GM23338 (cell line): Measurements from ENCODE around the gene LY86. TPM values are rescaled to one million over a fixed set of nuclear protein-coding genes. Genes with fewer than 3 reads are reported as not detected.

Experiments used
- ATAC-seq: fragments of 200-7000 bp; cut with Tn5 transposase; 3 replicates; pipeline ENCODE4 v1.9.1; 2020
- DNase-seq: peaks from one replicate; pipeline ENCODE4 v3.0.0-alpha.2; 2015; ENCODE audit warnings: low spot score
- H2AFZ ChIP-seq: fragments of 200-600 bp; sonication (generic); 2 replicates; pipeline ENCODE4 v1.8.0; 2016; ENCODE audit warnings: antibody characterized with exemption, mild to moderate bottlenecking, moderate library complexity
- H3F3A ChIP-seq: fragments of 200-600 bp; sonication (generic); replicated peaks from 2 replicates; pipeline ENCODE4 v1.8.0; 2017; ENCODE audit warnings: antibody characterized with exemption, mixed run types, low read depth
- H3K27ac ChIP-seq: fragments of 200-600 bp; sonication (generic); 2 replicates; pipeline ENCODE4 v1.6.1; 2016; ENCODE audit warnings: low read depth
- H3K27me3 ChIP-seq: fragments of 200-600 bp; sonication (generic); 2 replicates; pipeline ENCODE4 v1.8.0; 2016; ENCODE audit warnings: mild to moderate bottlenecking, mixed run types, moderate library complexity; ENCODE audit not compliant: insufficient read depth
- H3K36me3 ChIP-seq: fragments of 200-600 bp; sonication (generic); 2 replicates; pipeline ENCODE4 v1.8.0; 2016; ENCODE audit warnings: mild to moderate bottlenecking; ENCODE audit not compliant: insufficient read depth
- H3K4me1 ChIP-seq: fragments of 200-600 bp; sonication (generic); 2 replicates; pipeline ENCODE4 v1.8.0; 2016; ENCODE audit warnings: mild to moderate bottlenecking, moderate library complexity; ENCODE audit not compliant: insufficient read depth
- H3K4me2 ChIP-seq: fragments of 200-600 bp; sonication (generic); 2 replicates; pipeline ENCODE4 v1.7.1; 2017; ENCODE audit warnings: mixed run types
- H3K4me3 ChIP-seq: fragments of 200-600 bp; sonication (generic); 2 replicates; pipeline ENCODE4 v1.6.1; 2016; ENCODE audit warnings: mixed run types
- H3K79me2 ChIP-seq: fragments of 200-600 bp; sonication (generic); replicated peaks from 2 replicates; pipeline ENCODE4 v1.8.0; 2017; ENCODE audit warnings: mild to moderate bottlenecking; ENCODE audit not compliant: insufficient read depth
- H3K9me2 ChIP-seq: fragments of 200-600 bp; sonication (generic); 2 replicates; pipeline ENCODE4 v1.8.0; 2017; ENCODE audit not compliant: insufficient read depth
- H4K20me1 ChIP-seq: fragments of 200-600 bp; sonication (generic); replicated peaks from 2 replicates; pipeline ENCODE4 v1.8.0; 2017; ENCODE audit warnings: mild to moderate bottlenecking; ENCODE audit not compliant: insufficient read depth
- H3K27ac Mint-ChIP-seq: 2 replicates; pipeline ENCODE4 v1.8.0; 2020; ENCODE audit warnings: inconsistent platforms, mild to moderate bottlenecking, moderate library complexity, mixed read lengths
- H3K27me3 Mint-ChIP-seq: 3 replicates; pipeline ENCODE4 v1.8.0; 2022; ENCODE audit warnings: low read depth, mild to moderate bottlenecking, moderate library complexity, mixed read lengths, inconsistent platforms; ENCODE audit not compliant: insufficient read depth, poor library complexity
- H3K36me3 Mint-ChIP-seq: 3 replicates; pipeline ENCODE4 v1.8.0; 2021; ENCODE audit warnings: low read depth, mild to moderate bottlenecking, inconsistent platforms, moderate library complexity, mixed read lengths
- H3K4me1 Mint-ChIP-seq: 3 replicates; pipeline ENCODE4 v1.8.0; 2020; ENCODE audit warnings: mild to moderate bottlenecking, inconsistent platforms, mixed read lengths
- H3K4me3 Mint-ChIP-seq: 3 replicates; pipeline ENCODE4 v1.8.0; 2021; ENCODE audit warnings: moderate library complexity, mild to moderate bottlenecking, inconsistent platforms, mixed read lengths
- H3K9me3 Mint-ChIP-seq: 3 replicates; pipeline ENCODE4 v1.8.0; 2020; ENCODE audit warnings: moderate library complexity, mild to moderate bottlenecking, inconsistent platforms, mixed read lengths
- CREB1 ChIP-seq: fragments of 250-450 bp; sonication (Bioruptor Pico); IDR thresholded peaks from 2 replicates; pipeline ENCODE4 v1.5.0; 2020; ENCODE audit warnings: low read depth, mild to moderate bottlenecking, moderate library complexity
- CTCF ChIP-seq, 2 experiments: fragments of 200-600 bp in 1 of 2; sonication (generic) in 1 of 2; conservative IDR thresholded peaks; 2 replicates each; pipeline versions ENCODE4 v1.5.1 to v1.6.1; 2016 to 2017; ENCODE audit warnings: antibody characterized with exemption in 2 of 2, low read depth in 2 of 2, mild to moderate bottlenecking in 2 of 2, moderate library complexity in 1 of 2
- ETS1 ChIP-seq: IDR thresholded peaks from 2 replicates; pipeline ENCODE4 v1.6.1; 2016; ENCODE audit warnings: antibody characterized with exemption
- EZH2 ChIP-seq: fragments of 200-600 bp; sonication (generic); IDR thresholded peaks from one replicate; pipeline ENCODE4 v1.8.0; 2017; ENCODE audit warnings: antibody characterized with exemption, mild to moderate bottlenecking, low read depth; ENCODE audit not compliant: unreplicated experiment
- EZH2phosphoT487 ChIP-seq: fragments of 200-600 bp; sonication (generic); IDR thresholded peaks from one replicate; pipeline ENCODE4 v1.8.1; 2018; ENCODE audit warnings: antibody characterized with exemption; ENCODE audit not compliant: unreplicated experiment
- JUNB ChIP-seq: IDR thresholded peaks from one replicate; pipeline ENCODE4 v1.6.1; 2016; ENCODE audit warnings: antibody characterized with exemption; ENCODE audit not compliant: unreplicated experiment
- NANOG ChIP-seq: IDR thresholded peaks from 2 replicates; pipeline ENCODE4 v1.6.1; 2016; ENCODE audit warnings: antibody characterized with exemption, borderline replicate concordance
- POLR2AphosphoS5 ChIP-seq: IDR thresholded peaks from 2 replicates; pipeline ENCODE4 v1.6.1; 2016; ENCODE audit warnings: antibody characterized with exemption, low read depth
- REST ChIP-seq: IDR thresholded peaks from one replicate; pipeline ENCODE4 v1.6.1; 2018; ENCODE audit warnings: antibody characterized with exemption; ENCODE audit not compliant: unreplicated experiment
- STAT1 ChIP-seq: IDR thresholded peaks from one replicate; pipeline ENCODE4 v1.6.1; 2016; ENCODE audit warnings: antibody characterized with exemption; ENCODE audit not compliant: unreplicated experiment
- ZNF114 ChIP-seq: fragments of 250-450 bp; sonication (Bioruptor Pico); IDR thresholded peaks from 2 replicates; pipeline ENCODE4 v1.5.0; 2020; ENCODE audit warnings: mild to moderate bottlenecking, moderate library complexity
- ZNF331 ChIP-seq: fragments of 250-450 bp; sonication (Bioruptor Pico); IDR thresholded peaks from 2 replicates; pipeline ENCODE4 v1.5.0; 2020; ENCODE audit warnings: low read depth, mild to moderate bottlenecking, moderate library complexity
- ZNF462 ChIP-seq: fragments of 250-450 bp; sonication (Bioruptor Pico); IDR thresholded peaks from 2 replicates; pipeline ENCODE4 v1.5.0; 2020; ENCODE audit warnings: mild to moderate bottlenecking, moderate library complexity
- polyA plus RNA-seq: library from polyadenylated mRNA; unstranded; fragments of >200 nt; fragmentation: Nextera tagmentation; extraction: Ambion mirVana; gene quantifications from 2 replicates; pipeline ENCODE4 v1.2.1, GENCODE V29; 2016
- total RNA-seq: library from RNA; depleted of rRNA; stranded (reverse); fragments of >200 nt; shearing (Covaris generic); gene quantifications from 2 replicates; pipeline ENCODE4 v1.2.3, GENCODE V29; 2014

LY86 gene
- total and polyA plus RNA-seq, 2 experiments from 2014 or later: 0.29 TPM; not detected in 1

GRCh38 chr6:6649824-6650349 lies 61.4 kb downstream of the LY86 start:
- H3K27me3 ChIP-seq: peaks cover 11% of the 10 kb centered on the region; the same call in 1 of the 2 replicates
- H3K79me2 ChIP-seq: no peaks in the 10 kb centered on the region
- DNase-seq: no peak

More at GRCh38 chr6:6649824-6650349, 61.4 kb downstream of the LY86 start:
- H3K4me3 Mint-ChIP-seq: no peak overlapping the region
- Histone ChIP-seq H4K20me1 (no peaks in the 10 kb centered on the region; the same call in 1 of the 2 replicates), H3K4me1 (0 out of 2 replicates have a peak, but pooled peaks cover 3% of the 10 kb centered on the region), H3F3A (no peaks in the 10 kb centered on the region), H3K4me3 (no peak overlapping the region), H3K9me2 (peaks cover 5% of the 10 kb centered on the region; the same call in 1 of the 2 replicates), H2AFZ (no peak overlapping the region), H3K4me2 (no peak overlapping the region), H3K27ac (no peak overlapping the region), H3K36me3 (no peaks in the 10 kb centered on the region)
- H3K36me3 Mint-ChIP-seq: no peaks in the 10 kb centered on the region
- ATAC-seq: no peak
- H3K9me3 Mint-ChIP-seq: no peaks in the 10 kb centered on the region; the same call in 1 of the 3 replicates
- TF ChIP-seq ZNF331 (no peak), NANOG (no peak), POLR2AphosphoS5 (no peak), JUNB (no peak), ETS1 (no peak), ZNF462 (no peak), REST (no peak), EZH2 (no peak), STAT1 (no peak), CREB1 (CRISPR knock-in tag) (no peak), EZH2phosphoT487 (no peak), ZNF114 (CRISPR knock-in tag) (no peak), CTCF (conservative IDR thresholded peaks at IDR 0.05; ENCODE audit: low read depth in 2 of 2) (no peak)
- no peak overlapping the region for H3K27ac Mint-ChIP-seq
- peaks cover 3% of the 10 kb centered on the region for H3K27me3 Mint-ChIP-seq
- H3K4me1 Mint-ChIP-seq: peaks cover 5% of the 10 kb centered on the region; the same call in 2 of the 3 replicates
